ENCODE data around the gene MCM9.

MCM9 gene

DNA sequence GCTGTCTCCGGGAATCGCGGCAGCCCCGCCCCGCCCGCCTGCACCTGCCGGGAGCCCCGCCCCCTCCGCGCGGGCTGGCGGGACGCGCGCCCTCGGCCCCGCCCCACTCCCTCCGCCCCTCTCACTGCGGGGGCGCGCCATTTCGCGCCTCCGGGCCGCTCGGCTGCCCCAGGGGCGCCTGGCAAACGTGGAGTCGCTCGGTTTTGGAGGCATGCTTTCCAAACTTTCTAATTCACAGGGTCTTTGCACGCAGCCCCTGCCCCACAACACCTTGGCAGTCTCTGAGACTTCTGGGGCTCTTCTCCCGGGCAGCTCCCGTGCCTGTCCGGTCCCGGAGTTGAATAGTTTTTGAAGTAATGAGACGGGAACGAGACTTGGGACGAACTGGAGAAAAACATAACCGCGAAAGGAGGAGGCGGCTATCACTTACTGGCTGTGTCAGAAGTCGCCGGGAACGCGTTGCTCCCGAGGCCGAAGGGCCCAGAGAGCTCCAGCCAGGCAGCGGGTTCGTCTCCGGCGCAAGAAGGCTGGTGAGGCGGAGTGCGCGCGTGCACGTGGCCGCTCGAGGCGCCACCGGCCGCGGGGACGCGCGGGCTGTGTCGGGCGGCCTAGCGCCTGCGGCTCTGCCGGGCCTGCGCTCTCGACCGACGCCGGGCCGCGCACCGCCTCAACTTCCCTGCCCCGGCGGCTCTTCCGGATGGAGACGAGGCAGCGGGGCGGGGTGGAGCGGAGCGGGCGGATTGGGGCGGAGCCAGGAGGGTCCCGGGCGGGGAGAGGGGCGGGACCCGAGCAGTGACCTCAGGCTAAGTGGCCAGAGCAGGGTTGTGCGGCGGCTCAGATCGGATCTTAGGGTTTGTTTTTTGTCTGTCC, at the start of gene MCM9:
Gene MCM9 (minus strand): TSS at position 699 of the 870 bp plus-strand sequence. CDS start 3,436 bp downstream, outside the sequence.
- peak within 1 kb of the TSS; percentile 95 for H3K27ac ChIP-seq (ENCODE audit: low read depth, low read length)
- H3K27me3 ChIP-seq (ENCODE audit: control insufficient read depth, insufficient read depth, low read length) = no peaks in the 10 kb centered on the region
- H3K4me1 ChIP-seq (ENCODE audit: control insufficient read depth, insufficient read depth, low read length) = peaks cover 9% of the 10 kb centered on the region
- H3K4me3 ChIP-seq (ENCODE audit: low read length) = peak within 1 kb of the TSS; percentile 97
- peak within 1 kb of the TSS; percentile 92 for H3K9ac ChIP-seq (ENCODE audit: low read length)
- H3K36me3 ChIP-seq (ENCODE audit: control insufficient read depth, insufficient read depth, low read length) = no peaks in the 10 kb centered on the region

GRCh38 chr6:118984342-118984741, 49.4 kb upstream of the MCM9 start:
- no peaks in the 10 kb centered on the region for H3K4me1 ChIP-seq (ENCODE audit: control insufficient read depth, insufficient read depth, low read length)
- no peaks in the 10 kb centered on the region for H3K27me3 ChIP-seq (ENCODE audit: control insufficient read depth, insufficient read depth, low read length)
- no peak overlapping the region for H3K4me3 ChIP-seq (ENCODE audit: low read length)
- no peaks in the 10 kb centered on the region for H3K36me3 ChIP-seq (ENCODE audit: control insufficient read depth, insufficient read depth, low read length)
- H3K9ac ChIP-seq (ENCODE audit: low read length) = no peak overlapping the region
- H3K27ac ChIP-seq (ENCODE audit: low read depth, low read length) = no peak overlapping the region

GRCh38 chr6:118982575-118982911, 47.6 kb upstream of the MCM9 start:
- no peaks in the 10 kb centered on the region for H3K36me3 ChIP-seq (ENCODE audit: control insufficient read depth, insufficient read depth, low read length)
- H3K27ac ChIP-seq (ENCODE audit: low read depth, low read length) = no peak overlapping the region
- no peaks in the 10 kb centered on the region for H3K4me1 ChIP-seq (ENCODE audit: control insufficient read depth, insufficient read depth, low read length)
- H3K27me3 ChIP-seq (ENCODE audit: control insufficient read depth, insufficient read depth, low read length) = no peaks in the 10 kb centered on the region
- no peak overlapping the region for H3K4me3 ChIP-seq (ENCODE audit: low read length)
- H3K9ac ChIP-seq (ENCODE audit: low read length) = no peak overlapping the region

DNA sequence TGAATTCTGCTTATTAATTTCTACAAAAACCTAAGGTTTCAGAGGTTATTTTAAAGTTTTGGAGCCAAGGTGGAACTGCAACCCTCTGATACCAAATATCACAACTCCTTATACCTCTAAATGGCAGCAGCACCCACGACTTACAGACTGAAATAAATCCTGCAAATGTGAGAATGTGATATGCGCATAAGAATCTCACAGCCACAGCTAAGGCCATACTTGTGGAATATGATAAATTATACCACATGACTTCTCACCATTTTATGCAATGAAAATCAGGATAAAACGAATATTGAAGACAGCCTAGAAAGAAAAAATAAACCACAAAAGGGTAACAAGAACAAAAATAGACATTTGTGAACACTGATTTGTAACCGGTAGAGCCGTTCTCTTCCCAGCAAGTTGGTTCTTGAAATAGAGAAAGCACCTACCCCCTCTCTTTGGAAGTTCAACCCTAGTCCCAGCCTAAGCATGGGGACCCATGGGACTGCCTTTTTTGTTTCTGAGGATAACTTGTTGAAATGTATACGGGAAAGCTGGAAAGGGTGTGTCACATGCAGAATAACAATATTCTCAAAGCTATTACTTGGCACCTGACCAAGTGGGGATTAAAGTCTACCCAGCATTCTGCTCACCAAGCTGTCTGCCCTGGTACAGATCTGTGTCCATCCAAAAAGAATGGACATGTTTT, 47.1 kb upstream of the MCM9 start:
- H3K4me1 ChIP-seq (ENCODE audit: control insufficient read depth, insufficient read depth, low read length) = no peaks in the 10 kb centered on the region
- no peaks in the 10 kb centered on the region for H3K36me3 ChIP-seq (ENCODE audit: control insufficient read depth, insufficient read depth, low read length)
- no peaks in the 10 kb centered on the region for H3K27me3 ChIP-seq (ENCODE audit: control insufficient read depth, insufficient read depth, low read length)
- H3K27ac ChIP-seq (ENCODE audit: low read depth, low read length) = no peak overlapping the region
- no peak overlapping the region for H3K9ac ChIP-seq (ENCODE audit: low read length)
- H3K4me3 ChIP-seq (ENCODE audit: low read length) = no peak overlapping the region

DNA sequence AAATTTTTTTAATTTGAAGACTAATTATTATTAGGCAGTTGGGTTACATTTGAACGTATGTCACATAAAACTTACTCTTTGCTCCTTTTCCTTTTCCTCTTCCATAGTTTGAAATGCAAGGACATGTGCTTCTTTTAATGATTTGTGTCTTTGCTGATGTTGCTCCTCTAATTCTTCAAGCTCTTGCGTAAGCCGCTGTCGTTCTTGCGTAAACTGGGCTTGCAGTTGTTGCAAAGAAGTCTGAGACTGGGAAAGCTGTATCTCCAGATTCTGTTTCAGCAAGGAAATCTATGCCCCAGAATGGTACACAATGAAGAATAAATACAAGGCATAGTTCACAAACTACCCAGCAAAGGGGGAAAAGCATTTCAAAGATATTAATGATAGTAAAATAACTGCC, 45.1 kb upstream of the MCM9 start:
- H3K27ac ChIP-seq (ENCODE audit: low read depth, low read length) = no peak overlapping the region
- no peaks in the 10 kb centered on the region for H3K4me1 ChIP-seq (ENCODE audit: control insufficient read depth, insufficient read depth, low read length)
- H3K9ac ChIP-seq (ENCODE audit: low read length) = no peak overlapping the region
- no peaks in the 10 kb centered on the region for H3K36me3 ChIP-seq (ENCODE audit: control insufficient read depth, insufficient read depth, low read length)
- H3K4me3 ChIP-seq (ENCODE audit: low read length) = no peak overlapping the region
- no peaks in the 10 kb centered on the region for H3K27me3 ChIP-seq (ENCODE audit: control insufficient read depth, insufficient read depth, low read length)

- H3K36me3 ChIP-seq (ENCODE audit: control insufficient read depth, insufficient read depth, low read length) = no peaks in the 10 kb centered on the region
- no peaks in the 10 kb centered on the region for H3K27me3 ChIP-seq (ENCODE audit: control insufficient read depth, insufficient read depth, low read length)
- no peak overlapping the region for H3K9ac ChIP-seq (ENCODE audit: low read length)
- no peak overlapping the region for H3K4me3 ChIP-seq (ENCODE audit: low read length)
- H3K27ac ChIP-seq (ENCODE audit: low read depth, low read length) = no peak overlapping the region
- H3K4me1 ChIP-seq (ENCODE audit: control insufficient read depth, insufficient read depth, low read length) = no peaks in the 10 kb centered on the region
These were observed 39.8 kb upstream of the MCM9 start for GRCh38 chr6:118974790-118975189.

- Histone ChIP-seq H3K36me3 (ENCODE audit: control insufficient read depth, insufficient read depth, low read length) (no peaks in the 10 kb centered on the region), H3K4me1 (ENCODE audit: control insufficient read depth, insufficient read depth, low read length) (no peaks in the 10 kb centered on the region), H3K9ac (ENCODE audit: low read length) (no peak overlapping the region), H3K27me3 (ENCODE audit: control insufficient read depth, insufficient read depth, low read length) (no peaks in the 10 kb centered on the region), H3K27ac (ENCODE audit: low read depth, low read length) (no peak overlapping the region), H3K4me3 (ENCODE audit: low read length) (no peak overlapping the region)
These were observed 36.7 kb upstream of the MCM9 start for GRCh38 chr6:118971682-118972081.

GRCh38 chr6:118970866-118971265, 35.9 kb upstream of the MCM9 start:
- Histone ChIP-seq H3K4me3 (ENCODE audit: low read length) (no peak overlapping the region), H3K27me3 (ENCODE audit: control insufficient read depth, insufficient read depth, low read length) (no peaks in the 10 kb centered on the region), H3K27ac (ENCODE audit: low read depth, low read length) (no peak overlapping the region), H3K4me1 (ENCODE audit: control insufficient read depth, insufficient read depth, low read length) (no peaks in the 10 kb centered on the region), H3K36me3 (ENCODE audit: control insufficient read depth, insufficient read depth, low read length) (no peaks in the 10 kb centered on the region), H3K9ac (ENCODE audit: low read length) (no peak overlapping the region)

DNA sequence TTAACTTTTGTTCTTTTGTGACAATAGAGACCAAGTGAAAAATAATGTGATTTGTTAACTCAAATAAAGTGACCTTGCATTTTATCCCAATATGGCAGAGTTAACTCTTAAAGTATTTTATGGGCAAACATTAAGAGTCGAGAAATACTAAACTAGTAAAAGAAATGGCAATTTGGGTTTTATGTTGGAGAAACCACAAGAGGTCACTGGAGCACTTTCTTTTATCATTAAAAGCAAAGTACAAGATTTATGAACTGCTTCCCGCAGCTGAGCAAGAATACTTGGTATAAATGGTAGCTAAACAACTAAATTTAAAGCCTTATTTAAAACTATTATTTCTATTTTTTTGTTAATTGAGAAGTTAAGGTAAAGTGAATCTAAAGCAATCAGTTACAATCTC, 33.5 kb upstream of the MCM9 start:
- no peak overlapping the region for H3K4me3 ChIP-seq (ENCODE audit: low read length)
- H3K27ac ChIP-seq (ENCODE audit: low read depth, low read length) = no peak overlapping the region

DNA sequence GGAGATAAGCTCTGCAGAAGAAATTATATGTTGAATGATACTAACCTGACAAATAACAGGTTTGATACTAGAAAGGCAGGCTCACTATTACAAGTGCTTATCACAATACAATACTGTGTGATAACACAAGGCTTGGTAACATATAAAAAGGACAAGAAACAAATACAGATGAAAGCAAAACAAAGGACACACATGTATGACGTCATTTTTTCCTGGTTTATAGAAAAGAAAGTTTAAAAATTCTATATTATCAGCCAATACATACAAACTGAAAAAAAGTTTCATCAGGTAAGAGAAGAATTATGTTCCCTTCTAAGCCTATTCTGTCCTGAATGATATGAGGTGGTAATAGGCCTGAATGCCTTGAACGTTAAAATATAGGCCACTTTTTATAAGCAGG, 32.3 kb upstream of the MCM9 start:
- H3K36me3 ChIP-seq (ENCODE audit: control insufficient read depth, insufficient read depth, low read length) = no peaks in the 10 kb centered on the region

More for the DNA sequence above, 33.5 kb upstream of the MCM9 start:
- Histone ChIP-seq H3K27me3 (ENCODE audit: control insufficient read depth, insufficient read depth, low read length) (no peaks in the 10 kb centered on the region), H3K9ac (ENCODE audit: low read length) (no peak overlapping the region), H3K4me1 (ENCODE audit: control insufficient read depth, insufficient read depth, low read length) (no peaks in the 10 kb centered on the region), H3K36me3 (ENCODE audit: control insufficient read depth, insufficient read depth, low read length) (no peaks in the 10 kb centered on the region)

DNA sequence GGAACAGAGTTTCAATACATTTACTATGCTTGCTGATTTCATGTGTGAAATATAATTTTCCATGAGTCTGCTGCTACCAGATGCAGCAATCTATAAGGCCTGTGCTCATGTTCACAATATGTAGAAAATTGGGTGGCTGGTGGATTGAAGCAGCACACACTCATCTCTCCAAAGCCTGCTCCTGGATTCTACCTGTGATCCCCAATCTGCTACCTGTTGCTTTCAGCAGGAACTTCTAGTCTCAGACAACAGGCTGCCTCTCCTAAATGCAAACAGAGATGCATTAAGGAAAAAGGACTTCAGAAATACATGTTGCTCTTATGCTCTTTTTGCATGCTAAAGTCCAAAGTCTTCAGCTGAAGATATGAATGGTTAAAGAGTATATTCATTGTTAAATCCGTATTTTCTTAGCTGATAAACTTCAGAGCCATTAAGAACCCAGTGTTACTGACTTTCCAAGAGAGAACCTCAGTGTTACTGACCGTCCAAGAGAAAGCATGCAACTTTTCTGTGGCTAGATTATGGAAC, 30.9 kb upstream of the MCM9 start:
- Histone ChIP-seq H3K27ac (ENCODE audit: low read depth, low read length) (no peak overlapping the region), H3K4me1 (ENCODE audit: control insufficient read depth, insufficient read depth, low read length) (no peaks in the 10 kb centered on the region), H3K4me3 (ENCODE audit: low read length) (no peak overlapping the region), H3K27me3 (ENCODE audit: control insufficient read depth, insufficient read depth, low read length) (no peaks in the 10 kb centered on the region), H3K36me3 (ENCODE audit: control insufficient read depth, insufficient read depth, low read length) (no peaks in the 10 kb centered on the region), H3K9ac (ENCODE audit: low read length) (no peak overlapping the region)

More for the DNA sequence above, 32.3 kb upstream of the MCM9 start:
- H3K27ac ChIP-seq (ENCODE audit: low read depth, low read length) = no peak overlapping the region
- no peaks in the 10 kb centered on the region for H3K4me1 ChIP-seq (ENCODE audit: control insufficient read depth, insufficient read depth, low read length)
- H3K4me3 ChIP-seq (ENCODE audit: low read length) = no peak overlapping the region
- H3K9ac ChIP-seq (ENCODE audit: low read length) = no peak overlapping the region
- no peaks in the 10 kb centered on the region for H3K27me3 ChIP-seq (ENCODE audit: control insufficient read depth, insufficient read depth, low read length)

DNA sequence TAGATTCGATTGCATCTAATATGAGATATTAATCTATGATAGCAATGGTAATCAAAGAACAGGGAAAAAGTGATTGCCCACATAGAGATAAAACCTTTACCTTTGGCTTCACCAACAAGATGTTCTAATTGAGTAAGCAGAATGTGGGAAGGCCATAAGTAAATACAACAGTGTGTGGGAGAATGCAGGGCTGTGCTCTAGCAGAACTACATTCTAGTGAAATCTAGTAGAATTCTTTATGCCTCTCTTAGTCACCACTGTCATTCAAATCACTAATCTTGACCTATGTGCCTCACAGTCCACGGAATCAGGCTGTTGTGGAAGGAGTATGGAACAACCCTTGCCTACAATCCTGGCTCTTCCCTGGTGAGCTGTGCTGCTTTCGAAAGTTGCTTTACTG, 30.4 kb upstream of the MCM9 start:
- Histone ChIP-seq H3K4me1 (ENCODE audit: control insufficient read depth, insufficient read depth, low read length) (no peaks in the 10 kb centered on the region), H3K36me3 (ENCODE audit: control insufficient read depth, insufficient read depth, low read length) (no peaks in the 10 kb centered on the region), H3K9ac (ENCODE audit: low read length) (no peak overlapping the region), H3K27me3 (ENCODE audit: control insufficient read depth, insufficient read depth, low read length) (no peaks in the 10 kb centered on the region), H3K4me3 (ENCODE audit: low read length) (no peak overlapping the region), H3K27ac (ENCODE audit: low read depth, low read length) (no peak overlapping the region)
